PC-3 (cell line): ENCODE measurements around the gene OR4D11. TPM values are rescaled to one million over a fixed set of nuclear protein-coding genes. Genes with fewer than 3 reads are reported as not detected.
"Not testable (repeated sequence)": the region's sequence is repeated elsewhere in the genome, so short reads cannot be mapped to it uniquely, and the experiment has no call there.

Experiments used
- ATAC-seq: fragments of 200-7000 bp; cut with Tn5 transposase; 2 replicates; pipeline ENCODE4 v1.9.1; 2020; ENCODE audit warnings: mild to moderate bottlenecking, moderate library complexity
- BruUV-seq: library from RNA; stranded (reverse); fragments of 400-500 nt; replicated peaks from 2 replicates; lab custom pipeline; 2021; lab: Mats Ljungman, UMichigan
- CTCF ChIA-PET: fragments of 300-600 bp; sonication (Branson Sonifier 250); formaldehyde crosslinking; loops from one replicate; lab custom pipeline; 2022; ENCODE audit warnings: antibody characterized with exemption; lab: Charles Lee
- POLR2A ChIA-PET: fragments of 300-600 bp; sonication (Branson Sonifier 250); formaldehyde crosslinking; loops from one replicate; lab custom pipeline; 2022; ENCODE audit warnings: antibody characterized with exemption; ENCODE audit not compliant: unreplicated experiment; lab: Charles Lee
- DNase-seq: peaks from one replicate; pipeline ENCODE4 v3.0.0-alpha.2; 2015
- H2AFZ ChIP-seq: fragments of 300-600 bp; sonication (generic); 2 replicates; pipeline ENCODE4 v1.6.0; 2016; ENCODE audit warnings: antibody characterized with exemption, low read length
- H3F3A ChIP-seq: fragments of 300-600 bp; sonication (generic); one replicate; pipeline ENCODE4 v1.6.0; 2017; ENCODE audit warnings: antibody characterized with exemption, low read length, control low read depth, mild to moderate bottlenecking; ENCODE audit not compliant: unreplicated experiment
- H3K27ac ChIP-seq: fragments of 300-600 bp; sonication (generic); 2 replicates; pipeline ENCODE4 v1.5.1; 2016; ENCODE audit warnings: mild to moderate bottlenecking, low read length
- H3K27me3 ChIP-seq: fragments of 300-600 bp; sonication (generic); 2 replicates; pipeline ENCODE4 v1.6.1; 2016; ENCODE audit warnings: low read length, mixed read lengths
- H3K36me3 ChIP-seq: fragments of 300-600 bp; sonication (generic); 2 replicates; pipeline ENCODE4 v1.6.1; 2016; ENCODE audit warnings: low read depth, mixed run types, low read length, mixed read lengths
- H3K4me1 ChIP-seq: fragments of 300-600 bp; sonication (generic); 2 replicates; pipeline ENCODE4 v1.5.1; 2016; ENCODE audit warnings: low read length; ENCODE audit not compliant: insufficient read depth
- H3K4me2 ChIP-seq: fragments of 300-600 bp; sonication (generic); 2 replicates; pipeline ENCODE4 v1.6.0; 2016; ENCODE audit warnings: low read length
- H3K4me3 ChIP-seq: fragments of 300-600 bp; sonication (generic); 2 replicates; pipeline ENCODE4 v1.5.1; 2016; ENCODE audit warnings: mild to moderate bottlenecking, low read length, mixed read lengths
- H3K79me2 ChIP-seq: fragments of 300-600 bp; sonication (generic); 2 replicates; pipeline ENCODE4 v1.6.1; 2017; ENCODE audit warnings: low read length, mixed read lengths
- H3K9ac ChIP-seq: fragments of 300-600 bp; sonication (generic); 2 replicates; pipeline ENCODE4 v1.6.0; 2016; ENCODE audit warnings: mild to moderate bottlenecking, low read length
- H3K9me2 ChIP-seq: fragments of 300-600 bp; sonication (generic); replicated peaks from 2 replicates; pipeline ENCODE4 v1.6.1; 2016; ENCODE audit warnings: mixed run types, low read length, mixed read lengths
- H3K9me3 ChIP-seq: fragments of 300-600 bp; sonication (generic); 2 replicates; pipeline ENCODE4 v1.6.1; 2016; ENCODE audit warnings: low read length, mixed read lengths
- H4K20me1 ChIP-seq: fragments of 300-600 bp; sonication (generic); 2 replicates; pipeline ENCODE4 v1.6.1; 2016; ENCODE audit warnings: low read length, mixed read lengths
- CTCF ChIP-seq: fragments of 300-600 bp; sonication (generic); conservative IDR thresholded peaks from 2 replicates; pipeline ENCODE4 v1.5.1; 2017; ENCODE audit warnings: antibody characterized with exemption, low read depth, mild to moderate bottlenecking, low read length
- EZH2 ChIP-seq: fragments of 300-600 bp; sonication (generic); IDR thresholded peaks from one replicate; pipeline ENCODE4 v1.6.1; 2017; ENCODE audit warnings: antibody characterized with exemption, mild to moderate bottlenecking, low read length; ENCODE audit not compliant: unreplicated experiment
- EZH2phosphoT487 ChIP-seq: fragments of 300-600 bp; sonication (generic); IDR thresholded peaks from 2 replicates; pipeline ENCODE4 v1.6.1; 2018; ENCODE audit warnings: mild to moderate bottlenecking, antibody characterized with exemption, low read length, borderline replicate concordance
- intact Hi-C: fragments of 100-400 bp; cut with micrococcal nuclease; formaldehyde crosslinking; loops from 2 replicates; pipeline ENCODE4 v1.9.0; 2023
- total RNA-seq: library from RNA; depleted of rRNA; stranded (reverse); fragments of >200 nt; gene quantifications from 2 replicates; pipeline ENCODE4 v1.2.3, GENCODE V29; 2014

The OR4D11 gene
- total RNA-seq, 1 experiment from 2014 or later = not detected

DNA sequence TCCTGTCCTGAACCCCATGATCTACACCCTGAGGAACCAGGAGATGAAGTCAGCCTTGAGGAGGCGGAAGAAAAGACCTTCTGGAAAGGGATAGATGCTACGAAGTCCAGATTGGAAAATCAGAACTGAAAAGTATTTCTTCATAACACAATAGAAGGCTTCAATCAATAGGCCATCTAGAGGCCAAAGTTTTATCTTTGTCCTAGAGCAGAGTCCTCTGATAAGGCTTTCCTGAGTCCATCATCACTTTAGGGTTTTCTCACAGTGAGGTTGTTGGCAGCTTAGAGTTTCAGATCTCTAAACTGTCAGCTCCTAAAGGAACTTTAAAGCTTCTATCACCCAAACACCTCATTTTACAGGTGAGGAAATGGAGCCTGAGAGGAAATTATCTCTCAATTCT lies 29.2 kb downstream of the OR4D11 start:
- no peaks in the 10 kb centered on the region for H3K79me2 ChIP-seq
- H2AFZ ChIP-seq = no peak overlapping the region
- ATAC-seq (no peak), DNase-seq (no peak)
- POLR2A ChIA-PET = no interaction called here
- CTCF ChIA-PET = no interaction called here
- H4K20me1 ChIP-seq = no peaks in the 10 kb centered on the region
- H3K4me2 ChIP-seq = no peak overlapping the region
- BruUV-seq = no TSS peak
- H3K27ac ChIP-seq = no peak overlapping the region
- H3K4me1 ChIP-seq = peaks cover under 1% of the 10 kb centered on the region; the same call in 1 of the 2 replicates
- H3K9me3 ChIP-seq = no peaks in the 10 kb centered on the region
- no peak overlapping the region for H3K9ac ChIP-seq
- intact Hi-C loops = loop anchor here (10.0 kb wide), 1 partner anchor 272 kb away; no protein-coding TSS in a partner anchor
- TF ChIP-seq EZH2 (no peak), CTCF (no peak), EZH2phosphoT487 (no peak)
- no peaks in the 10 kb centered on the region for H3K9me2 ChIP-seq
- no peaks in the 10 kb centered on the region for H3F3A ChIP-seq
- H3K36me3 ChIP-seq = no peaks in the 10 kb centered on the region
- no peak overlapping the region for H3K4me3 ChIP-seq
- H3K27me3 ChIP-seq = peaks cover 5% of the 10 kb centered on the region; the same call in 1 of the 2 replicates

- no peak overlapping the region for H3K9ac ChIP-seq
- ChIA-PET POLR2A (no interaction called here), CTCF (no interaction called here)
- H3K79me2 ChIP-seq = no peaks in the 10 kb centered on the region
- BruUV-seq = no TSS peak
- ATAC-seq (no peak), DNase-seq (no peak)
- no peak overlapping the region for H3K4me3 ChIP-seq
- no peaks in the 10 kb centered on the region for H4K20me1 ChIP-seq
- H3F3A ChIP-seq = no peaks in the 10 kb centered on the region
- H3K4me1 ChIP-seq = peaks cover 4% of the 10 kb centered on the region; the same call in 1 of the 2 replicates
- no peaks in the 10 kb centered on the region for H3K9me3 ChIP-seq
- H3K27ac ChIP-seq = no peak overlapping the region
- intact Hi-C loops = loop anchor here (10.0 kb wide), 1 partner anchor 270 kb away; no protein-coding TSS in a partner anchor
- H3K27me3 ChIP-seq = no peaks in the 10 kb centered on the region
- H3K4me2 ChIP-seq = no peak overlapping the region
- TF ChIP-seq EZH2phosphoT487 (no peak), CTCF (no peak), EZH2 (no peak)
- H2AFZ ChIP-seq = no peak overlapping the region
- H3K36me3 ChIP-seq = no peaks in the 10 kb centered on the region
- no peaks in the 10 kb centered on the region for H3K9me2 ChIP-seq
Observed at GRCh38 chr11:59534676-59535075, 31.3 kb downstream of the OR4D11 start.

GRCh38 chr11:59542142-59542810 lies 38.9 kb downstream of the OR4D11 start:
- Histone ChIP-seq H3K27me3 (no peaks in the 10 kb centered on the region), H4K20me1 (no peaks in the 10 kb centered on the region), H3K79me2 (no peaks in the 10 kb centered on the region), H3K4me2 (no peak overlapping the region), H3K36me3 (no peaks in the 10 kb centered on the region), H3K9ac (no peak overlapping the region), H3K4me1 (peaks cover 4% of the 10 kb centered on the region; the same call in 1 of the 2 replicates), H3K27ac (no peak overlapping the region), H3K4me3 (no peak overlapping the region), H3K9me3 (no peaks in the 10 kb centered on the region), H3K9me2 (no peaks in the 10 kb centered on the region), H3F3A (no peaks in the 10 kb centered on the region), H2AFZ (no peak overlapping the region)
- no peak for ATAC-seq
- no peak for DNase-seq
- CTCF ChIA-PET = no interaction called here
- no TSS peak for BruUV-seq
- TF ChIP-seq EZH2 (no peak), EZH2phosphoT487 (no peak), CTCF (no peak)
- POLR2A ChIA-PET = no interaction called here
- intact Hi-C loops = no loop called here

DNA sequence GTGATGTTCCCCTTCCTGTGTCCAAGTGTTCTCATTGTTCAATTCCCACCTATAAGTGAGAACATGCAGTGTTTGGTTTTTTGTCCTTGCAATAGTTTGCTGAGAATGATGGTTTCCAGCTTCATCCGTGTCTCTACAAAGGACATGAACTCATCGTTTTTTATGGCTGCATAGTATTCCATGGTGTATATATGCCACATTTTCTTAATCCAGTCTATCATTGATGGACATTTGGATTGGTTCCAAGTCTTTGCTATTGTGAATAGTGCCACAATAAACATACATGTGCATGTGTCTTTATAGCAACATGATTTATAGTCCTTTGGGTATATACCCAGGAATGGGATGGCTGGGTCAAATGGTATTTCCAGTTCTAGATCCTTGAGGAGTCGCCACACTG lies 40.3 kb downstream of the OR4D11 start:
- DNase-seq, H3K27ac ChIP-seq, H3K79me2 ChIP-seq, CTCF ChIA-PET, H2AFZ ChIP-seq, H3K9me3 ChIP-seq, intact Hi-C loops, H3K9me2 ChIP-seq, H3K27me3 ChIP-seq, H3K9ac ChIP-seq, H3K4me3 ChIP-seq, ATAC-seq, H3K4me1 ChIP-seq, H3K4me2 ChIP-seq, POLR2A ChIA-PET, H3F3A ChIP-seq, H4K20me1 ChIP-seq, H3K36me3 ChIP-seq, BruUV-seq: not testable (repeated sequence)
